ENCODE data around the gene NPRL2.
A peak's percentile ranks its signal among the peaks of the same experiment; 100 is the strongest.

NPRL2 gene

DNA sequence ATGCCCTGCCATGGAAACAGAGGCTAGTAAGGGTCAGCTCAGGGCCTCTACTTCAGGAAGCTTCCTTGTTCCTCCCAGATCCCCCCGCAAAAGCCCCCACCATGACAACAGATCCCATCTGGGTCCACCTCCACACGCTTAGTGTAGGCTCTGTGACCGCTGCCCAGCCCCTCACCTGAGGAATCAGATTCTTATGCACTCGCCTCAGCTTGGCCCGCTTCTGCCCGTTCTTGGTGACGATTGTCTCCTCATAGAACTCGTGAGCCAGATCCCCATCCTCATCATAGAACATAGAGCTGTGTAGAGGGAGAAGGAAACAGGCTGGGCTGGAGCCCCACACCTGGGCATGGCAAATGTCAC, 24.4 kb downstream of the NPRL2 start:
- no peak overlapping the region for H3K4ac ChIP-seq (ENCODE audit: low read depth, low read length)
- H3K4me1 ChIP-seq (ENCODE audit: control insufficient read depth in 1 of 2, insufficient read depth in 2 of 2, low read length in 2 of 2): peaks cover 14 to 18% of the 10 kb centered on the region in 2 experiments
- no peak overlapping the region for H3K4me2 ChIP-seq (ENCODE audit: low read length)
- no peak overlapping the region for H3K4me3 ChIP-seq (ENCODE audit: low read depth, low read length)
- no peak overlapping the region for H2BK120ac ChIP-seq (ENCODE audit: insufficient read depth, low read length, poor library complexity)
- H3K9me3 ChIP-seq (ENCODE audit: insufficient read depth, low read depth, low read length): peaks cover 1% of the 10 kb centered on the region
- WGBS (ENCODE audit: extremely low coverage, insufficient coverage, insufficient read length): no CpG with 5 or more reads among the region's 8 CpGs
- H3K79me1 ChIP-seq (ENCODE audit: low read length): peaks cover 15% of the 10 kb centered on the region
- no peak overlapping the region for H4K12ac ChIP-seq (ENCODE audit: low read depth, low read length)
- H2AFZ ChIP-seq (ENCODE audit: insufficient read depth, low read length, poor library complexity): no peak overlapping the region
- H3K23ac ChIP-seq (ENCODE audit: low read length): no peak overlapping the region
- no peak overlapping the region for H2BK12ac ChIP-seq (ENCODE audit: low read length)
- H3K79me2 ChIP-seq (ENCODE audit: control insufficient read depth, insufficient read depth, low read length, poor library complexity): peaks cover 12% of the 10 kb centered on the region
- no peak overlapping the region for H3K14ac ChIP-seq (ENCODE audit: low read length)
- no peak overlapping the region for H2BK5ac ChIP-seq (ENCODE audit: low read depth, low read length, poor library complexity)
- H3K27me3 ChIP-seq (ENCODE audit: insufficient read depth, low read length): no peaks in the 10 kb centered on the region
- no peak overlapping the region for H3K18ac ChIP-seq (ENCODE audit: low read length)
- H4K8ac ChIP-seq (ENCODE audit: low read depth, low read length): no peak overlapping the region
- H3K27ac ChIP-seq (ENCODE audit: low read depth, low read length): no peak overlapping the region
- peaks cover 34% of the 10 kb centered on the region in 2 experiments for H3K36me3 ChIP-seq (ENCODE audit: control insufficient read depth in 1 of 2, insufficient read depth in 2 of 2, low read length in 2 of 2)
- DNase-seq: no peak
- H3K9ac ChIP-seq (ENCODE audit: low read length): no peak overlapping the region
- H4K91ac ChIP-seq (ENCODE audit: low read depth, low read length): no peak overlapping the region
- H2AK5ac ChIP-seq (ENCODE audit: low read length): no peak overlapping the region

DNA sequence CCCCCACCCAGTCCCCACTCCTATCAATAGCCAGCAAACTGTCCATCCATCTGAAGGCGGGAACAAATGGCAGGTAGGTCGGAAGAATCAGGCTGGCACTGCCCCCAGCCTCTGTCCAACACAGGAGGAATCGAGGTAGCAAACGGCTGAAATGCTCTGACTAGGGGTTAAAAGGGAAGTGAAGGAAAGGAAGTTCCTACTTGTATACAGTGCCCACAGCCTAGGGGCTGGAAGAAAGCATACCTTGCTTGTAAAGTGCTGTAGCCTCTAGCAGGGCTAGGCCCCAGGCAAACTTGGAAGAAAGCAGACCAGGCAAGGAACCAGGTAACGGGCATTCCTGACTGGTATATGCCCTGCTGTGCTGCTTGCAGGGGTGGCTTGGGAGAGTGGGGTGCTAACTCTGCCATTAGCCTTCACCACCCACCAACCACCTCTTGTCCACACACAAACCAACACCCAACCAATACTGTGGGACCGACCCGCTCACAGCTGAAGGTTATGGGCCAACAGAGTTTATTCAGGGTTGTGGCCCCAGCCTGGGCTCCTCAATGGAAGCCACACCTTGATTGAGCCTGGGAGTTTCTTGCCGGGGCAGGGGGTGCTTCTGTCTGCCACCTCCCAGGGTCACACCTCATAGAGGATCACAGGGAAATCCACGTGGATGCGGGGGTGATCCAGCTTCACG, 24.9 kb downstream of the NPRL2 start:
- Histone ChIP-seq H2BK120ac (ENCODE audit: insufficient read depth, low read length, poor library complexity) (no peak overlapping the region), H3K23ac (ENCODE audit: low read length) (no peak overlapping the region), H3K4me2 (ENCODE audit: low read length) (no peak overlapping the region), H3K79me2 (ENCODE audit: control insufficient read depth, insufficient read depth, low read length, poor library complexity) (peaks cover 15% of the 10 kb centered on the region), H3K14ac (ENCODE audit: low read length) (no peak overlapping the region), H3K18ac (ENCODE audit: low read length) (no peak overlapping the region), H2BK12ac (ENCODE audit: low read length) (no peak overlapping the region), H3K4me1 (ENCODE audit: control insufficient read depth in 1 of 2, insufficient read depth in 2 of 2, low read length in 2 of 2) (peaks cover 14 to 18% of the 10 kb centered on the region in 2 experiments), H3K4ac (ENCODE audit: low read depth, low read length) (no peak overlapping the region), H3K27me3 (ENCODE audit: insufficient read depth, low read length) (no peaks in the 10 kb centered on the region), H3K9me3 (ENCODE audit: insufficient read depth, low read depth, low read length) (peaks cover 1% of the 10 kb centered on the region), H3K79me1 (ENCODE audit: low read length) (peaks cover 19% of the 10 kb centered on the region), H4K12ac (ENCODE audit: low read depth, low read length) (no peak overlapping the region), H3K4me3 (ENCODE audit: low read depth, low read length) (no peak overlapping the region), H2BK5ac (ENCODE audit: low read depth, low read length, poor library complexity) (no peak overlapping the region), H3K9ac (ENCODE audit: low read length) (no peak overlapping the region), H3K27ac (ENCODE audit: low read depth, low read length) (no peak overlapping the region), H4K8ac (ENCODE audit: low read depth, low read length) (no peak overlapping the region), H4K91ac (ENCODE audit: low read depth, low read length) (no peak overlapping the region), H2AK5ac (ENCODE audit: low read length) (no peak overlapping the region), H3K36me3 (ENCODE audit: control insufficient read depth in 1 of 2, insufficient read depth in 2 of 2, low read length in 2 of 2) (peaks cover 28 to 30% of the 10 kb centered on the region in 2 experiments), H2AFZ (ENCODE audit: insufficient read depth, low read length, poor library complexity) (no peak overlapping the region)
- no CpG with 5 or more reads among the region's 11 CpGs for WGBS (ENCODE audit: extremely low coverage, insufficient coverage, insufficient read length)
- no peak for DNase-seq

DNA sequence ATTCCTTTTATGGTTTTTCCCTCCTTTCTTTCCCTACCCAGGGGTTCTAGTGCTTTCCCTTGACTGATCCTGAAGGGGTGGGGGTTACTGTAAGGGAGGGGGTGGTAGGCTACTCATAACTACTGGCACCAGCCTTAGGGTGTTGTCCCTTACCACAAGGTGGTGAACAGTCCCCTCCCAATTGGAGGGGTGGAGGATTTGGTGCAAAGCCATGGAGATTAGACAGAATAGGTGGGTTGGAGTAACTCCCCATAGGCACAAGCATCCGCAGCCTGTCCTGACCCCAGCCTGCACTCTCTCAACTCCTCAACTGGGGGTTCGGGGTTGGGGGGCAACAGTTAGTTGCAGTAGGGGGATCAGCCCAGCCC, 25.5 kb downstream of the NPRL2 start:
- Histone ChIP-seq H3K14ac (ENCODE audit: low read length) (no peak overlapping the region), H2AK5ac (ENCODE audit: low read length) (no peak overlapping the region), H3K4me3 (ENCODE audit: low read depth, low read length) (no peak overlapping the region), H3K4me2 (ENCODE audit: low read length) (no peak overlapping the region), H3K9ac (ENCODE audit: low read length) (no peak overlapping the region), H3K9me3 (ENCODE audit: insufficient read depth, low read depth, low read length) (peaks cover 1% of the 10 kb centered on the region), H3K4ac (ENCODE audit: low read depth, low read length) (no peak overlapping the region), H3K27ac (ENCODE audit: low read depth, low read length) (no peak overlapping the region), H3K79me1 (ENCODE audit: low read length) (peaks cover 19% of the 10 kb centered on the region), H3K79me2 (ENCODE audit: control insufficient read depth, insufficient read depth, low read length, poor library complexity) (peaks cover 19% of the 10 kb centered on the region), H3K4me1 (ENCODE audit: control insufficient read depth in 1 of 2, insufficient read depth in 2 of 2, low read length in 2 of 2) (peaks cover 19 to 22% of the 10 kb centered on the region in 2 experiments), H3K27me3 (ENCODE audit: insufficient read depth, low read length) (no peaks in the 10 kb centered on the region), H3K36me3 (ENCODE audit: control insufficient read depth in 1 of 2, insufficient read depth in 2 of 2, low read length in 2 of 2) (peaks cover 23 to 25% of the 10 kb centered on the region in 2 experiments), H2BK5ac (ENCODE audit: low read depth, low read length, poor library complexity) (no peak overlapping the region), H4K91ac (ENCODE audit: low read depth, low read length) (no peak overlapping the region), H2BK12ac (ENCODE audit: low read length) (no peak overlapping the region), H3K23ac (ENCODE audit: low read length) (no peak overlapping the region), H4K8ac (ENCODE audit: low read depth, low read length) (no peak overlapping the region), H3K18ac (ENCODE audit: low read length) (no peak overlapping the region), H2AFZ (ENCODE audit: insufficient read depth, low read length, poor library complexity) (no peak overlapping the region), H4K12ac (ENCODE audit: low read depth, low read length) (no peak overlapping the region), H2BK120ac (ENCODE audit: insufficient read depth, low read length, poor library complexity) (no peak overlapping the region)
- no peak for DNase-seq
- no CpG with 5 or more reads among the region's 2 CpGs for WGBS (ENCODE audit: extremely low coverage, insufficient coverage, insufficient read length)

DNA sequence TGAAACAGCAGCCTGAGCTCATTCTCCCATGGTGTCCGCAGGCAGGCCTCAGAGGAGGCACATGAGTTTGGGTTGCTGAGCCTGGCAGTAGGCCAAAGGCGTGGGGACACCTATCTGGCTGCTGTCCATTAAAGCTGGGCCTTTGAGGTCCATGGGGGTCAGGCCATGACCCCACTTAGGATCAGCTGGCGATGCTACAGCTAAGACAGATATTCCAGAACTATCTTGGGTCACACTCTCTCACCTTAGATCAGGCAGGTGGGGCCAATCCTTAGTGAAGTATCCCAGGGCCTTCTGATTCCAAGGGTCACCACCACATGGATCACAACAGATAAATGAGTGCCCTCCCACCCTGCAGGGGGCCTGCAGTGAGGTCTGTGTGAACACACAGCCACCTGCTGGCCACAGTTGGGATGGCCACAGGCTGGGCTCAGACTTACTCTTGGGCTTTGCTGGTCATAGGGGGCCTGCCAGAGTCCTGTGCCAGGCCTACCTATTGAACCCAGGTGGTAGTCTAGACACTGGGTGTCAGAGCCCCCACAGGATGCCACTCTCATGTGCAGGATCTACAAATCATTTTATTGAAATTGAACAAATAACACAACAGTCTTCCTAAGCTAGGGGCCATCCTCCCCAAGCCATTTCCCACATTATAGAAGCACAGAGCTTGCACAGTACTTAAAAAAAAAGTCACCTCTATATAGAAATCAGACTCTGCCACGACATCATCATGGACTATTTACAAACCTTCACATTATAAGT, 26.0 kb downstream of the NPRL2 start:
- peaks cover 19% of the 10 kb centered on the region for H3K79me1 ChIP-seq (ENCODE audit: low read length)
- H2BK12ac ChIP-seq (ENCODE audit: low read length): no peak overlapping the region
- no peak overlapping the region for H4K12ac ChIP-seq (ENCODE audit: low read depth, low read length)
- no peak overlapping the region for H3K4me3 ChIP-seq (ENCODE audit: low read depth, low read length)
- H3K4ac ChIP-seq (ENCODE audit: low read depth, low read length): no peak overlapping the region
- peaks cover 1% of the 10 kb centered on the region for H3K9me3 ChIP-seq (ENCODE audit: insufficient read depth, low read depth, low read length)
- peaks cover 22 to 27% of the 10 kb centered on the region in 2 experiments for H3K4me1 ChIP-seq (ENCODE audit: control insufficient read depth in 1 of 2, insufficient read depth in 2 of 2, low read length in 2 of 2)
- no peak overlapping the region for H3K27ac ChIP-seq (ENCODE audit: low read depth, low read length)
- peak overlapping the region; percentile 14 for H2AK5ac ChIP-seq (ENCODE audit: low read length)
- H3K14ac ChIP-seq (ENCODE audit: low read length): no peak overlapping the region
- H3K9ac ChIP-seq (ENCODE audit: low read length): no peak overlapping the region
- H3K23ac ChIP-seq (ENCODE audit: low read length): no peak overlapping the region
- H2AFZ ChIP-seq (ENCODE audit: insufficient read depth, low read length, poor library complexity): no peak overlapping the region
- no peak overlapping the region for H2BK120ac ChIP-seq (ENCODE audit: insufficient read depth, low read length, poor library complexity)
- peaks cover 19% of the 10 kb centered on the region for H3K79me2 ChIP-seq (ENCODE audit: control insufficient read depth, insufficient read depth, low read length, poor library complexity)
- H3K18ac ChIP-seq (ENCODE audit: low read length): no peak overlapping the region
- H3K4me2 ChIP-seq (ENCODE audit: low read length): no peak overlapping the region
- H3K27me3 ChIP-seq (ENCODE audit: insufficient read depth, low read length): no peaks in the 10 kb centered on the region
- no peak overlapping the region for H4K91ac ChIP-seq (ENCODE audit: low read depth, low read length)
- DNase-seq: peak; percentile 67 to 81
- WGBS (ENCODE audit: extremely low coverage, insufficient coverage, insufficient read length): no CpG with 5 or more reads among the region's 4 CpGs
- peaks cover 23 to 24% of the 10 kb centered on the region in 2 experiments for H3K36me3 ChIP-seq (ENCODE audit: control insufficient read depth in 1 of 2, insufficient read depth in 2 of 2, low read length in 2 of 2)
- H2BK5ac ChIP-seq (ENCODE audit: low read depth, low read length, poor library complexity): no peak overlapping the region
- H4K8ac ChIP-seq (ENCODE audit: low read depth, low read length): no peak overlapping the region
